Osteoblast (primary cell): ENCODE measurements around the gene SHC1. TPM values are rescaled to one million over a fixed set of nuclear protein-coding genes. Genes with fewer than 3 reads are reported as not detected.

Experiments used
- DNase-seq: peaks from one replicate; pipeline ENCODE4 v3.0.0; 2011; ENCODE audit warnings: low spot score, mixed read lengths; ENCODE audit not compliant: insufficient read length; ENCODE audit errors: missing footprints
- H2AFZ ChIP-seq: 2 replicates; pipeline ENCODE4 v1.6.0; 2011; ENCODE audit warnings: mild to moderate bottlenecking, low read length
- H3K27ac ChIP-seq: 2 replicates; pipeline ENCODE4 v1.5.1; 2011; ENCODE audit warnings: mild to moderate bottlenecking, low read depth, low read length, moderate library complexity
- H3K27me3 ChIP-seq: 2 replicates; pipeline ENCODE4 v1.6.0; 2012; ENCODE audit warnings: mild to moderate bottlenecking, control low read depth, inconsistent platforms, low read length, moderate library complexity; ENCODE audit not compliant: insufficient read depth
- H3K36me3 ChIP-seq: 2 replicates; pipeline ENCODE4 v1.5.1; 2011; ENCODE audit warnings: mild to moderate bottlenecking, low read length, control low read depth, moderate library complexity; ENCODE audit not compliant: insufficient read depth
- H3K4me1 ChIP-seq: 2 replicates; pipeline ENCODE4 v1.5.1; 2011; ENCODE audit warnings: mild to moderate bottlenecking, low read length, control low read depth, moderate library complexity; ENCODE audit not compliant: insufficient read depth
- H3K4me2 ChIP-seq: 2 replicates; pipeline ENCODE4 v1.6.0; 2011; ENCODE audit warnings: mild to moderate bottlenecking, low read length; ENCODE audit not compliant: insufficient read depth
- H3K4me3 ChIP-seq: fragments of 200-600 bp; sonication (generic); 3 replicates; pipeline ENCODE4 v1.5.1; 2012; ENCODE audit warnings: mild to moderate bottlenecking, low read length, inconsistent platforms; ENCODE audit not compliant: insufficient read depth
- H3K79me2 ChIP-seq: 2 replicates; pipeline ENCODE4 v1.6.0; 2012; ENCODE audit warnings: mild to moderate bottlenecking, low read length, control low read depth, inconsistent platforms; ENCODE audit not compliant: insufficient read depth
- H3K9me3 ChIP-seq: 2 replicates; pipeline ENCODE4 v1.5.1; 2011; ENCODE audit warnings: low read depth, low read length, control low read depth
- H4K20me1 ChIP-seq: 2 replicates; pipeline ENCODE4 v1.6.0; 2012; ENCODE audit warnings: mild to moderate bottlenecking, low read length, control low read depth; ENCODE audit not compliant: insufficient read depth
- CTCF ChIP-seq: IDR thresholded peaks from 2 replicates; pipeline ENCODE4 v1.5.1; 2011; ENCODE audit warnings: mild to moderate bottlenecking, low read depth, low read length, moderate library complexity; ENCODE audit errors: extremely low read depth
- total RNA-seq: library from RNA; depleted of rRNA; stranded (reverse); fragments of >200 nt; gene quantifications from 2 replicates; pipeline ENCODE4 v1.2.3, GENCODE V29; 2012

SHC1 gene
- total RNA-seq, 1 donor = 230 TPM

GRCh38 chr1:155007251-155007828, 36.8 kb upstream of the SHC1 start:
- no peak overlapping the region for H3K4me2 ChIP-seq
- peaks cover 33% of the 10 kb centered on the region for H4K20me1 ChIP-seq
- no peak overlapping the region for H2AFZ ChIP-seq
- no peaks in the 10 kb centered on the region for H3K9me3 ChIP-seq
- peak; percentile 8 for DNase-seq
- TF ChIP-seq CTCF = no peak
- H3K4me1 ChIP-seq = peaks cover 25% of the 10 kb centered on the region
- H3K27ac ChIP-seq = no peak overlapping the region
- H3K36me3 ChIP-seq = no peaks in the 10 kb centered on the region
- peaks cover 89% of the 10 kb centered on the region for H3K79me2 ChIP-seq
- H3K4me3 ChIP-seq = no peak overlapping the region
- no peaks in the 10 kb centered on the region for H3K27me3 ChIP-seq

GRCh38 chr1:155006601-155007101, 36.1 kb upstream of the SHC1 start:
- Histone ChIP-seq H3K4me1 (peaks cover 25% of the 10 kb centered on the region), H3K36me3 (no peaks in the 10 kb centered on the region), H3K4me2 (no peak overlapping the region), H4K20me1 (peaks cover 28% of the 10 kb centered on the region), H3K9me3 (no peaks in the 10 kb centered on the region), H3K27me3 (no peaks in the 10 kb centered on the region), H2AFZ (no peak overlapping the region), H3K79me2 (peaks cover 85% of the 10 kb centered on the region), H3K27ac (no peak overlapping the region), H3K4me3 (no peak overlapping the region)
- peak; percentile 84 for DNase-seq
- TF ChIP-seq CTCF = no peak

- no peak for TF ChIP-seq CTCF
- Histone ChIP-seq H3K4me3 (peak overlapping the region; percentile 89), H3K4me1 (peaks cover 25% of the 10 kb centered on the region), H3K27me3 (no peaks in the 10 kb centered on the region), H3K4me2 (peak overlapping the region; percentile 10), H3K9me3 (no peaks in the 10 kb centered on the region), H2AFZ (no peak overlapping the region), H3K79me2 (peaks cover 77% of the 10 kb centered on the region), H3K27ac (peak overlapping the region; percentile 53), H3K36me3 (no peaks in the 10 kb centered on the region), H4K20me1 (peaks cover 28% of the 10 kb centered on the region)
- peak; percentile 96 for DNase-seq
Measured at GRCh38 chr1:155005076-155006011, 34.8 kb upstream of the SHC1 start.
